A673 (cell line): ENCODE measurements around the gene C12orf56.

Experiments
- CTCF ChIP-seq: fragments of 300-800, 200-600 bp; sonication (generic); conservative IDR thresholded peaks from 2 replicates; pipeline ENCODE4 v1.5.1; 2017; ENCODE audit warnings: low read depth, mild to moderate bottlenecking, antibody characterized with exemption, low read length, moderate library complexity, mixed read lengths
- EZH2 ChIP-seq: fragments of 200-600 bp; sonication (generic); IDR thresholded peaks from 2 replicates; pipeline ENCODE4 v1.6.1; 2017; ENCODE audit warnings: borderline replicate concordance, low read depth, mild to moderate bottlenecking, mixed read lengths, antibody characterized with exemption, low read length; ENCODE audit not compliant: poor library complexity, severe bottlenecking

- TF ChIP-seq CTCF (no peak), EZH2 (no peak)
These were observed 161.3 kb downstream of the C12orf56 start for GRCh38 chr12:64229240-64229639.
